PC-9 (cell line): ENCODE measurements around the gene HPCAL1. TPM values are rescaled to one million over a fixed set of nuclear protein-coding genes. Genes with fewer than 3 reads are reported as not detected.

Experiments used
- BruUV-seq: library from RNA; stranded (reverse); fragments of 400-500 nt; replicated peaks from 2 replicates; lab custom pipeline; 2021; lab: Mats Ljungman, UMichigan
- CTCF ChIA-PET: fragments of 300-600 bp; sonication (Branson Sonifier 250); formaldehyde crosslinking; loops from one replicate; lab custom pipeline; 2022; ENCODE audit warnings: antibody characterized with exemption; lab: Charles Lee
- POLR2A ChIA-PET: fragments of 300-600 bp; sonication (Branson Sonifier 250); formaldehyde crosslinking; loops from one replicate; lab custom pipeline; 2022; ENCODE audit warnings: antibody characterized with exemption; ENCODE audit not compliant: unreplicated experiment; lab: Charles Lee
- DNase-seq, 2 experiments: peaks; one replicate each; pipeline versions ENCODE4 v3.0.0 to v3.0.0-alpha.2; 2015 to 2022; ENCODE audit warnings: mixed read lengths in 1 of 2
- H2AFZ ChIP-seq: fragments of 200-600 bp; sonication (generic); 2 replicates; pipeline ENCODE4 v1.8.1; 2017; ENCODE audit warnings: antibody characterized with exemption
- H3F3A ChIP-seq: fragments of 200-600 bp; sonication (generic); 2 replicates; pipeline ENCODE4 v1.8.1; 2017; ENCODE audit warnings: antibody characterized with exemption, mild to moderate bottlenecking, low read depth; ENCODE audit not compliant: insufficient read depth
- H3K27ac ChIP-seq: fragments of 200-600 bp; sonication (generic); 2 replicates; pipeline ENCODE4 v1.6.1; 2016; ENCODE audit warnings: mixed run types
- H3K27me3 ChIP-seq: fragments of 200-600 bp; sonication (generic); 2 replicates; pipeline ENCODE4 v1.6.1; 2016; ENCODE audit warnings: low read depth, mixed run types; ENCODE audit not compliant: insufficient read depth
- H3K36me3 ChIP-seq: fragments of 200-600 bp; sonication (generic); 2 replicates; pipeline ENCODE4 v1.6.1; 2016; ENCODE audit warnings: low read depth, mixed run types
- H3K4me1 ChIP-seq: fragments of 200-600 bp; sonication (generic); replicated peaks from 2 replicates; pipeline ENCODE4 v1.6.1; 2016; ENCODE audit warnings: mixed run types; ENCODE audit not compliant: insufficient read depth
- H3K4me2 ChIP-seq: fragments of 200-600 bp; sonication (generic); 2 replicates; pipeline ENCODE4 v1.6.1; 2017; ENCODE audit warnings: mixed run types
- H3K4me3 ChIP-seq: fragments of 200-600 bp; sonication (generic); 2 replicates; pipeline ENCODE4 v1.6.1; 2016; ENCODE audit warnings: mixed run types
- H3K79me2 ChIP-seq: fragments of 200-600 bp; sonication (generic); 2 replicates; pipeline ENCODE4 v1.6.1; 2017; ENCODE audit warnings: low read depth, mixed run types
- H3K9me2 ChIP-seq: fragments of 200-600 bp; sonication (generic); 2 replicates; pipeline ENCODE4 v1.8.1; 2017; ENCODE audit warnings: mild to moderate bottlenecking; ENCODE audit not compliant: insufficient read depth
- H3K9me3 ChIP-seq: fragments of 200-600 bp; sonication (generic); 2 replicates; pipeline ENCODE4 v1.8.1; 2016; ENCODE audit warnings: low read depth; ENCODE audit not compliant: insufficient read depth
- H4K20me1 ChIP-seq: fragments of 200-600 bp; sonication (generic); 2 replicates; pipeline ENCODE4 v1.8.1; 2017; ENCODE audit not compliant: insufficient read depth
- CTCF ChIP-seq: fragments of 200-600 bp; sonication (generic); conservative IDR thresholded peaks from 2 replicates; pipeline ENCODE4 v1.6.1; 2017; ENCODE audit warnings: mixed run types, antibody characterized with exemption, mild to moderate bottlenecking, moderate library complexity
- EZH2 ChIP-seq: fragments of 200-600 bp; sonication (generic); IDR thresholded peaks from 2 replicates; pipeline ENCODE4 v1.8.0; 2017; ENCODE audit warnings: antibody characterized with exemption, low read depth
- intact Hi-C: fragments of 100-400 bp; cut with micrococcal nuclease; formaldehyde crosslinking; loops from one replicate; pipeline ENCODE4 v1.10.0; 2022; ENCODE audit not compliant: unreplicated experiment
- total RNA-seq: library from RNA; stranded (reverse); gene quantifications from 2 replicates; pipeline ENCODE4 v1.2.3, GENCODE V29; 2021

Gene HPCAL1
- total RNA-seq, 1 experiment from 2014 or later = 105 TPM

GRCh38 chr2:10390369-10390801, 87.7 kb downstream of the HPCAL1 start:
- no peaks in the 10 kb centered on the region for H3K27me3 ChIP-seq
- H2AFZ ChIP-seq = no peak overlapping the region
- H3K9me3 ChIP-seq = no peaks in the 10 kb centered on the region
- no TSS peak for BruUV-seq
- H3K27ac ChIP-seq = peak overlapping the region; percentile 41; the same call in 1 of the 2 replicates
- no peak for DNase-seq
- peaks cover 62% of the 10 kb centered on the region for H3K4me1 ChIP-seq
- H3K4me3 ChIP-seq = no peak overlapping the region
- CTCF ChIA-PET = no interaction called here
- TF ChIP-seq EZH2 (no peak), CTCF (no peak)
- POLR2A ChIA-PET = no interaction called here
- peaks cover 100% of the 10 kb centered on the region for H3K79me2 ChIP-seq
- no peaks in the 10 kb centered on the region for H3K9me2 ChIP-seq
- peaks cover 59% of the 10 kb centered on the region for H3F3A ChIP-seq
- H4K20me1 ChIP-seq = peaks cover 83% of the 10 kb centered on the region
- 0 out of 2 replicates have a peak overlapping the region, but pooled peaks have one; percentile 19 for H3K4me2 ChIP-seq
- H3K36me3 ChIP-seq = no peaks in the 10 kb centered on the region
- intact Hi-C loops = no loop called here

GRCh38 chr2:10392100-10392499, 89.4 kb downstream of the HPCAL1 start:
- Histone ChIP-seq H3K4me3 (no peak overlapping the region), H3K27me3 (no peaks in the 10 kb centered on the region), H3K4me2 (no peak overlapping the region), H3K27ac (peak overlapping the region; percentile 47; the same call in 1 of the 2 replicates), H2AFZ (no peak overlapping the region), H3K79me2 (peaks cover 99% of the 10 kb centered on the region), H3K9me3 (no peaks in the 10 kb centered on the region), H3K9me2 (no peaks in the 10 kb centered on the region), H3F3A (peaks cover 51% of the 10 kb centered on the region), H3K36me3 (no peaks in the 10 kb centered on the region), H4K20me1 (peaks cover 69% of the 10 kb centered on the region), H3K4me1 (peaks cover 46% of the 10 kb centered on the region)
- DNase-seq = no peak
- BruUV-seq = no TSS peak
- TF ChIP-seq EZH2 = no peak
- ChIA-PET POLR2A (no interaction called here), CTCF (no interaction called here)
- intact Hi-C loops = no loop called here

- no TSS peak for BruUV-seq
- POLR2A ChIA-PET = no interaction called here
- no peaks in the 10 kb centered on the region for H3K36me3 ChIP-seq
These were observed 89.8 kb downstream of the HPCAL1 start for GRCh38 chr2:10392548-10392947.

More at GRCh38 chr2:10392548-10392947, 89.8 kb downstream of the HPCAL1 start:
- H2AFZ ChIP-seq = no peak overlapping the region
- intact Hi-C loops = no loop called here
- H3K79me2 ChIP-seq = peaks cover 96% of the 10 kb centered on the region
- H4K20me1 ChIP-seq = peaks cover 68% of the 10 kb centered on the region
- no peaks in the 10 kb centered on the region for H3K9me3 ChIP-seq
- H3K9me2 ChIP-seq = no peaks in the 10 kb centered on the region
- H3K27ac ChIP-seq = peak overlapping the region; percentile 47; the same call in 1 of the 2 replicates
- H3K27me3 ChIP-seq = no peaks in the 10 kb centered on the region
- H3K4me1 ChIP-seq = peaks cover 41% of the 10 kb centered on the region
- CTCF ChIA-PET = no interaction called here
- H3F3A ChIP-seq = peaks cover 50% of the 10 kb centered on the region
- no peak for TF ChIP-seq CTCF
- TF ChIP-seq EZH2 = no peak
- H3K4me2 ChIP-seq = no peak overlapping the region
- no peak overlapping the region for H3K4me3 ChIP-seq
- no peak for DNase-seq
